Spleen (tissue), 7 donors: ENCODE results near the gene CPLX3.

Experiments
- POLR2A ChIP-seq, 3 donors: fragments of 450-650 bp; IDR thresholded peaks; one replicate each; pipeline ENCODE4 v1.5.1; 2017; ENCODE audit warnings: antibody characterized with exemption in 3 of 3, mild to moderate bottlenecking in 1 of 3
- POLR2AphosphoS5 ChIP-seq, 3 donors: sonication (generic); formaldehyde crosslinking; IDR thresholded peaks; one replicate each; pipeline ENCODE4 v1.5.1; 2017; ENCODE audit warnings: antibody characterized with exemption in 3 of 3
- TF ChIP-seq, protein P1 (sequence below), 11 experiments: fragments of 200-600 bp in 7 of 11; fragments of 450-650 bp in 4 of 11; sonication (generic) in 4 of 11; IDR thresholded peaks in 8 of 11; conservative IDR thresholded peaks in 3 of 11; 1 replicate in 7 of 11; 2 replicates in 4 of 11; pipeline versions ENCODE4 v1.4.0 to v1.8.0; 2016 to 2021; ENCODE audit warnings: antibody characterized with exemption in 11 of 11, inconsistent platforms in 4 of 11, mild to moderate bottlenecking in 1 of 11
- donor health status: DM: no; HTN: no; CAD: no; lungs with moderate emphysema.
- donor health status: DM: no; HTN: no; CAD: no.
- donor health status: DM: no; HTN: no; CAD: no.

- TF ChIP-seq, protein P1, sequence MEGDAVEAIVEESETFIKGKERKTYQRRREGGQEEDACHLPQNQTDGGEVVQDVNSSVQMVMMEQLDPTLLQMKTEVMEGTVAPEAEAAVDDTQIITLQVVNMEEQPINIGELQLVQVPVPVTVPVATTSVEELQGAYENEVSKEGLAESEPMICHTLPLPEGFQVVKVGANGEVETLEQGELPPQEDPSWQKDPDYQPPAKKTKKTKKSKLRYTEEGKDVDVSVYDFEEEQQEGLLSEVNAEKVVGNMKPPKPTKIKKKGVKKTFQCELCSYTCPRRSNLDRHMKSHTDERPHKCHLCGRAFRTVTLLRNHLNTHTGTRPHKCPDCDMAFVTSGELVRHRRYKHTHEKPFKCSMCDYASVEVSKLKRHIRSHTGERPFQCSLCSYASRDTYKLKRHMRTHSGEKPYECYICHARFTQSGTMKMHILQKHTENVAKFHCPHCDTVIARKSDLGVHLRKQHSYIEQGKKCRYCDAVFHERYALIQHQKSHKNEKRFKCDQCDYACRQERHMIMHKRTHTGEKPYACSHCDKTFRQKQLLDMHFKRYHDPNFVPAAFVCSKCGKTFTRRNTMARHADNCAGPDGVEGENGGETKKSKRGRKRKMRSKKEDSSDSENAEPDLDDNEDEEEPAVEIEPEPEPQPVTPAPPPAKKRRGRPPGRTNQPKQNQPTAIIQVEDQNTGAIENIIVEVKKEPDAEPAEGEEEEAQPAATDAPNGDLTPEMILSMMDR (IDR thresholded peaks at IDR 0.05 in 8 of 11, conservative IDR thresholded peaks at IDR 0.05 in 3 of 11), result no peak
- TF ChIP-seq POLR2AphosphoS5 (IDR thresholded peaks at IDR 0.05) (no peak), POLR2A (IDR thresholded peaks at IDR 0.05) (no peak)
These were observed 11.1 kb upstream of the CPLX3 start for GRCh38 chr15:74815121-74815934.
